Mucosa of stomach (tissue), 1 donor: ENCODE data around the gene JAGN1.
"Not testable (repeated sequence)": the region's sequence is repeated elsewhere in the genome, so short reads cannot be mapped to it uniquely, and the experiment has no call there.

Source experiments
- H3K27me3 ChIP-seq: one replicate; pipeline ENCODE4 v1.7.0; 2013; ENCODE audit warnings: mild to moderate bottlenecking, low read length; ENCODE audit not compliant: control insufficient read depth, insufficient read depth
- H3K36me3 ChIP-seq: one replicate; pipeline ENCODE4 v1.7.0; 2013; ENCODE audit warnings: low read length; ENCODE audit not compliant: control insufficient read depth, insufficient read depth
- H3K4me1 ChIP-seq: one replicate; pipeline ENCODE4 v1.7.0; 2013; ENCODE audit warnings: mild to moderate bottlenecking, low read length; ENCODE audit not compliant: control insufficient read depth, insufficient read depth
- H3K4me3 ChIP-seq: one replicate; pipeline ENCODE4 v1.7.0; 2013; ENCODE audit warnings: low read length
- H3K9ac ChIP-seq: one replicate; pipeline ENCODE4 v1.7.0; 2013; ENCODE audit warnings: mild to moderate bottlenecking, low read length, moderate library complexity
- H3K9me3 ChIP-seq: one replicate; pipeline ENCODE4 v1.7.0; 2013; ENCODE audit warnings: mild to moderate bottlenecking, low read length, moderate library complexity; ENCODE audit not compliant: control insufficient read depth
- donor health status: Pancreatic carcinoma.

The JAGN1 gene

DNA sequence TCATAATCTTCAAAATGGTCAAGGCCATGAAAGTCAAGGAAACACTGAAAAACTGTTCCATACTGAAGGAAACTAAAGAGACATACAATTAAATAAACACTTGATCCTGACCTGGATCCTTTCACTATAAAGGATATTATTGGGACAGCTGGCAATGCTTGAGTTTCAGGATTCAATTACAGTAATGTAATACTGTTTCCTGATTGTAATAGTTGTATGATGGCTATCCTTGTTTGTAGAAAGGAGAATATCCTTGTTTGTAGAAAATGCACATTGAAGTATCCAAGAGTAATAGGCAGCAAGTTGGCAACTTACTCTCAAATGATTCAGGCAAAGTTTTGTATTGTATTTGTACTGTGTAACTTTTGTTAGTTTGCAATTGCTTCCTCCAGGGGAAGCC is 15.0 kb upstream of the JAGN1 start:
- peaks cover 14% of the 10 kb centered on the region for H3K4me1 ChIP-seq
- no peak overlapping the region for H3K4me3 ChIP-seq
- H3K27me3 ChIP-seq = no peaks in the 10 kb centered on the region
- no peaks in the 10 kb centered on the region for H3K36me3 ChIP-seq
- H3K9me3 ChIP-seq = no peaks in the 10 kb centered on the region
- no peak overlapping the region for H3K9ac ChIP-seq

DNA sequence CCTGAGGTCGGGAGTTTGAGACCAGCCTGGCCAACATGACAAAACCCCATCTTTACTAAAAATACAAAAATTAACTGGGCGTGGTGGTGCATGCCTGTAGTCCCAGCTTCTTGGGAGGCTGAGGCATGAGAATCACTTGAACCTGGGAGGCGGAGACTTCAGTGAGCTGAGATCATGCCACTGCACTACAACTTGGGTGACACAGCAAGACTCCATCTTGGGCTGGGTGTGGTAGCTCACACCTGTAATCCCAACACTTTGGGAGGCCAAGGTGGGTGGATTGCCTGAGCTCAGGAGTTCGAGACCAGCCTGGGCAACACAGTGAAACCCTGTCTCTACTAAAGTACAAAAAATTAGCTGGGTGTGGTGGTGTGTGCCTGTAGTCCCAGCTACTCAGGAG is 14.2 kb upstream of the JAGN1 start:
- not testable (repeated sequence) for H3K36me3 ChIP-seq, H3K27me3 ChIP-seq, H3K4me3 ChIP-seq, H3K9me3 ChIP-seq, H3K9ac ChIP-seq
- H3K4me1 ChIP-seq = peaks cover 14% of the 10 kb centered on the region

DNA sequence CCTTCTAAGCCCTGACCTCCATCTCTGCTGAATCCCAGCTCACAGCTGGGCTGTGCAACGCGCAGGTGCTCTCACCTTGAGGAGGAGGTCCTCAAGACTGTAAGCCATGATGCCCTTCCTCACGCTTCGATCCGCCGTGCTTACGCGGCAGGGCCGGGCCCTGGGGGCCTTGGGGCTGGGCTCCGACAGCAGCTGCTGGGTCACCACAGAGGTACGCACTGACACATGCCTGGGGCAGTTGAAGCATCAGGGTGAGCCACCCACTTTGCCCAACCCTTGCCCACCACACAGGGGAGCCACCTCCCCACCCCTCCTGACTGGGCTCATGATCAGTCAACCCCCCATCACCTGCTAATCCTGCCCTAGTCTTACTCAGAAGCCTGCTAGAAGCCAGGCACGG is 13.4 kb upstream of the JAGN1 start:
- no peak overlapping the region for H3K9ac ChIP-seq

DNA sequence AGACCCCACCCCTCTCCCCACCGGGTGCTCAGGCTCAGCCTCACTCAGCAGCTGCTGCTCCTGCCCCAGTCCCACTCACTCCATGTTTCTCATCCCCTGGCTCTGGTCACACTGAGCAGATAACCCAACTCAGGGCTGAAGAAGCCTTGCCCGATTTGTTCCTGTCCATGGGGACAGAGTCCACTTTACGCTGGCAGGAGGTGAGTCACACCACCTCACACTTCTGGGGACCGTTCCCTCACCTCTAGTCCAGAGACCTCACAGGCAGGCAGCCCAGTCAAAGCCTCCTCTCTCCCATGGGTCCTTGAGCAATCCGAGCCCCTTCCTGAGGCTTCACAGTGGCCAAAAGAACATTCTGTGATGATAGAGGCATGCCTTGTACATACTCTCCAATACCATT is 11.7 kb upstream of the JAGN1 start:
- H3K4me1 ChIP-seq = peaks cover 16% of the 10 kb centered on the region
- H3K9ac ChIP-seq = no peak overlapping the region
- no peaks in the 10 kb centered on the region for H3K9me3 ChIP-seq
- H3K4me3 ChIP-seq = no peak overlapping the region
- H3K27me3 ChIP-seq = no peaks in the 10 kb centered on the region
- H3K36me3 ChIP-seq = no peaks in the 10 kb centered on the region

More for the DNA sequence above, 13.4 kb upstream of the JAGN1 start:
- Histone ChIP-seq H3K4me1 (peaks cover 14% of the 10 kb centered on the region), H3K36me3 (no peaks in the 10 kb centered on the region), H3K27me3 (no peaks in the 10 kb centered on the region), H3K4me3 (no peak overlapping the region), H3K9me3 (no peaks in the 10 kb centered on the region)

DNA sequence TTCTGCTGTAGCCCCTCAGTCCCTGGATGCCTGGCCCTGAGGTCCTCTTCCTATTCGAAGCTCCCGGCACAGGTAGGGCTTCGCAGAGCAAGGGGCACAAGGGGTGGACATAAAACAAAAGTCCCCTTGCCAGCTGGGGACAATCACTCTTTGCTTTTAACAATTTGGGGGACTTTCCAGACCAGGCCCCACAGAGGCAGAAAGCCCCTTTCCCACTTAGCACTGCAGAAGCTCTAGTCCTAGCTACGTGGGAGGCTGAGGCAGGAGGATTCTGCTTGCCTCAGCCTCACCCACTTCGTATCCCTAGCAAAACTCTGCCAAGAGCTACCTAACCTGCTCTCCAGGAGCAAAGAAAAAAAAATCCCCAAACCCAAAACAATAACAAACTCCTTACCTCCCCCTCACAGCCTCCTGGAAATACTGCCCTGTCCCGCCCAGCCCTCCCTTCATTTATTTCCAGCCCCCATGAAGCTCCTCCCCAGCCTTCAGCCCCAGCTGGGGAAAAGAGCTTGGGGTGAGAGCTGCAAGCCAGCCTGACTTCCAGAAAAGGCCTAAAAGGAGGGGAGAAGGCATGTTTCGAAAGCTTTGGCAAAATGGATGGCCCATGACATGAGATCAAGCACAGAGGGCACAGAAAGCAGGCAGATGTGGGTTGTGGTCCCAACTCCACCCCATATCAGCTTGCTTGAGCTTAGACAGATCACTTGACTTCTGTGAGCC is 10.4 kb upstream of the JAGN1 start, which contains the start of gene CIDEC:
TSS of gene CIDEC (minus strand) at position 424 of the 720 bp plus-strand sequence. CDS start 1,767 bp downstream, outside the sequence.
- H3K9me3 ChIP-seq = no peaks in the 10 kb centered on the region
- no peaks in the 10 kb centered on the region for H3K36me3 ChIP-seq
- H3K27me3 ChIP-seq = no peaks in the 10 kb centered on the region
- H3K9ac ChIP-seq = no peak within 1 kb of the TSS
- H3K4me3 ChIP-seq = no peak within 1 kb of the TSS
- peaks cover 24% of the 10 kb centered on the region for H3K4me1 ChIP-seq

DNA sequence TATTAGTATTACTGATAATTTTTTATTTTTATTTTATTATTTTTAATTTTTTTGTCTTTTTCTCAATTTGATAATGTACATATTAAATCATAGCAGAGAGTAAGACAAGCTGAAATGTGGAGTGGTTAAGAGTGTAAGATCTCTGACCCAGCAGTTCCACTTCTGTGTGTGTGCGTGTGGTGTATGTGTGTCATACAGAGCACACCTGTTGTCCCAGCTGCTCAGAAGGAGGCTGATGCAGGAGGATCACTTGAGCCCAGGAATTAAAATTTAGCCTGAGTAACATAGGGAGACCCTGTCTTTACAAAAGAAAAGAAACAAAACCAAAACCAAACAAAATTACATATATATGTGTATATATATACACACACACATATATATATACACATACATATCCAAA is 9.0 kb upstream of the JAGN1 start:
- Histone ChIP-seq H3K4me3 (no peak overlapping the region), H3K36me3 (no peaks in the 10 kb centered on the region), H3K4me1 (peaks cover 24% of the 10 kb centered on the region), H3K9ac (no peak overlapping the region), H3K27me3 (no peaks in the 10 kb centered on the region), H3K9me3 (no peaks in the 10 kb centered on the region)

DNA sequence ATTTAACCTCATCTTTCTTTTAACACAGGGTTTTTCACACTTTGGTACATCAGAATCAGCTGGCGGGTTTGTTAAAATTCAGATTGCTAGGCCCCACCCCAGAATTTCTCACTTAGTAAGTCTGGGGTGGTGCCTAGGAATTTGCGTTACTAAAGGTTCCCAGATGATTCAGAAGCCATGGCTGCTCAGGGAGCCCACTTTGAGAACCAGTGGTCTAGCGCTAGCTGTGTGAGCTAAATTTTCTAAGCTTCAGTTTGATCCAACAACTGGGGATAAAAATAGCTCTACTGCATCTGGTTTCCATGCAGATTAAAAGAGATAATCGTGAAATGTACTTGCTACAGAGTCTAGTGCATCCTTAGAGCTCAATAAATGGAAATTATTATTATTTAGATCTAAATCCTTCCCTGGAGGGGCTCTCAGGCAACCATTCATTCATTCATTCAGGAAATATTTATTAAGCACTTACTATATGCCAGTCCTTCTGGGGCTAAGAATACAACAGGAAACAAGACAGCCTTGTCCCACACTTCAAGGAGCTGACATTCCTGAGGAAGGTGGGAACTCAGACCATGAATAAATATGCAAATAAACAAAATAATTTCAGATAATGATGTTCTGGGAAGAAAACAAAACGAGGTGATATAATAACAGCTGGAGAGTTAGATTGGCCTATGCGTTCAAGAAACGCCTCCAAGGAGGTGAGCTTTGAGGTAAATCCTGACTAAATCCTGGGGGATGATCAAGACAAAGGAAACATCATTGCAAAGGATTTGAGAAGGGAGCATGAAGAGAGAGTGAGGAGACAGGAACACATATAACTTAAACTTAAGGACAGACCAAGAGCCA is 6.5 kb upstream of the JAGN1 start:
- H3K4me3 ChIP-seq = no peak overlapping the region
- H3K9ac ChIP-seq = no peak overlapping the region
- no peaks in the 10 kb centered on the region for H3K27me3 ChIP-seq
- H3K4me1 ChIP-seq = peaks cover 14% of the 10 kb centered on the region
- no peaks in the 10 kb centered on the region for H3K9me3 ChIP-seq
- no peaks in the 10 kb centered on the region for H3K36me3 ChIP-seq

DNA sequence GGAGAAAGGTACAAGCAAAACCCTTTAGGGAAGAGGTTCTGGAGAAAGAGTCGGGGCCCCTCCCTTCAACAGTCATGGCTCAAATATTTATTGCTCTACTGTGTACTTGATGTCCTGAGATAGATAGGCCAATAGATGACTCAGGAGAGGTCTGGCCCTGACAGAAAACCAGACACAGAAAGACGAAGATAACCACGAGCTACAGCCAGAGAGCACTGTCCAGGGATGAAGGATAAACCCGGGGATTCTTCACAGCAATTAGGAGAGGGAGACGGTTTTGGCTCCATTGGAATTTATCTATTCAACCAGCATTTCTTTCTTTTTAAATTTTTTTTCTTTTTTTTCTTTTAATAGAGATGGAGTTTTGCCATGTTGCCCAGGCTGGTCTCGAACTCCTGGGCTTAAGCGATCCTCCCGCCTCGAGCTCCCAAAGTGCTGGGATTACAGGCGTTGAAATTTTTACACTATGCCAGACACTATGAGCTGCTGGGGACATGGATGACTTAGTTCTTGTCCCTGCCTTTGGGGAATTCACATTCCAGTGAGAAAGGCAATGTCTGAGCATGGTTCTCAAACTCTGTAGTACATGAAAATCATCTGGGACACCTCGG is 5.8 kb upstream of the JAGN1 start:
- Histone ChIP-seq H3K27me3 (no peaks in the 10 kb centered on the region), H3K4me1 (peaks cover 10% of the 10 kb centered on the region), H3K9me3 (no peaks in the 10 kb centered on the region), H3K36me3 (no peaks in the 10 kb centered on the region), H3K4me3 (no peak overlapping the region), H3K9ac (no peak overlapping the region)

DNA sequence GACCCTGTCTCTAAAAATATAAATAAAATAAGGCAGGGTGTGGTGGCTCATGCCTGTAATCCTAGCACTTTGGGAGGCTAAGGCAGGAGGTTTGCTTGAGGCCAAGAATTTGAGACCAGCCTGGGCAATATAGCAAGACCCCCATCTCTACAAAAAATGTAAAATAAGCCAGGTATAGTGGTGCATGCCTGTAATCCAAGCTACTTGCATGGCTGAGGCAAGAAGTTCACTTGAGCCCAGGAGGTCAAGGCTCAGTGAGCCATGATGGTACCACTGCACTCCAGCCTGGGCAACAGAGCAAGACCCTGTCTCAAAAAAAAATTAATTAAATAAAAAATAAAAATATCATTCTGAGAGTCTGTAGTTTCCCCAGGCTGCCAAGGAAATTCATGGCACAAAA is 4.1 kb upstream of the JAGN1 start:
- Histone ChIP-seq H3K4me3 (no peak overlapping the region), H3K27me3 (no peaks in the 10 kb centered on the region), H3K36me3 (no peaks in the 10 kb centered on the region), H3K4me1 (peaks cover 10% of the 10 kb centered on the region), H3K9me3 (no peaks in the 10 kb centered on the region), H3K9ac (no peak overlapping the region)

DNA sequence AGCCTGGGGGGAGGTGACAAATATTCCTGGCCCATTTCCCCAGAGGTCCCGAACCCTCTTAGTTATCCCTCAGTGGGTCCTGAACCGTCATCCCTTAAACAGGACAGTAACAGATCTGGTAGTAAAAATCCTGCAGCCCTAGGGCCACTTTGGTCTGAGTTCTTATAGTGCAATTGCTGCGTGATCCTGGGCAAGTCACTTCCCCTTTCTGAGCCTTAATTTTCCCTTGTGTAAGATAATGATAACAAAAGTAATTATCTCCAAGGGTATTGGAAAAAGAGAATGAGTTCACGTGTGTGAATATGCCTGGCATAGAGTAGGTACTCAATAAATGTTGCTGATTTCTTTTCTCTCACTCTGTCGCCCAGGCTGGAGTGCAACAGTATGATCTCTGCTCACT is 2.9 kb upstream of the JAGN1 start:
- Histone ChIP-seq H3K4me3 (no peak overlapping the region), H3K36me3 (peaks cover under 1% of the 10 kb centered on the region), H3K4me1 (peaks cover 13% of the 10 kb centered on the region), H3K9me3 (no peaks in the 10 kb centered on the region), H3K27me3 (no peaks in the 10 kb centered on the region), H3K9ac (no peak overlapping the region)

DNA sequence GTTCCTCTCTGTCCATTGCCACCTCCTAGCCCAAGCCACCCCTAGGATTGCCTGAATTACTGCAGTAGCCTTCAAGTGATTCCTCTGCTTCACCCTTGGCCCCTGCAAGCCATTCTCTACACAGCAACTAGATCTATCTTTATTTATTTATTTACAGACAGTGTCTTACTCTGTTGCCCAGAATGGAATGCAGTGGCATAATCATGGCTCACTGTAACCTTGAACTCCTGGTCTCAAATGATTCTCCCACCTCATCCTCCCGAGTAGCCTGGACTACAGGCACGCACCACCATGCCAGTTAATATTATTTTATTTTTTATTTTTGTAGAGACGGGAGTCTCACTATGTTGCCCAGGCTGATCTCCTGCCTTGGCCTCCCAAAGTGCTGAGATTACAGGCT is 1.9 kb upstream of the JAGN1 start:
- Histone ChIP-seq H3K9me3 (no peaks in the 10 kb centered on the region), H3K9ac (no peak overlapping the region), H3K36me3 (peaks cover 11% of the 10 kb centered on the region), H3K27me3 (no peaks in the 10 kb centered on the region), H3K4me3 (no peak overlapping the region), H3K4me1 (peaks cover 23% of the 10 kb centered on the region)

DNA sequence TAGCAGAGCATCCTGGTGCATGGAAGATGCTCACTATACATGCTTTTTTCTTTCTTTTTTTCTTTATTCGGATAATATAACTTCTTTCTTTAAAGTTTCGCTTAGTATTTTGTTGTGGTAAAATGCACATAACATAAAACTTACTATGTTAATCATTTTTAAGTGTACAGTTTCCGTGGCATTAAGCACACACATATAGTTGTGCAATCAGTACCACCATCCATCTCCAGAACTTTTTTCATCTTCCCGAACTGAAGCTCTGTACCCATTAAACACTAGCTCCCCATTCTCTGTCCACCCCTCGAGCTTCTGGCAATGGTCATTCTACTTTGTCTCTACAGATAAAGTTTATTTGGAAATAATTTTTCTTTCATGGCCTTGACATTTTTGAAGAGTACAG is 1.0 kb upstream of the JAGN1 start:
- Histone ChIP-seq H3K9ac (no peak overlapping the region), H3K4me3 (no peak overlapping the region), H3K9me3 (no peaks in the 10 kb centered on the region), H3K4me1 (peaks cover 19% of the 10 kb centered on the region), H3K36me3 (peaks cover 13% of the 10 kb centered on the region), H3K27me3 (no peaks in the 10 kb centered on the region)
